H1 (cell line): Measurements from ENCODE around the gene RCOR2. TPM values are rescaled to one million over a fixed set of nuclear protein-coding genes. Genes with fewer than 3 reads are reported as not detected.

ENCODE experiments used
- KDM5A ChIP-seq: fragments of 200-600 bp; IDR thresholded peaks from 2 replicates; pipeline ENCODE4 v1.7.1; 2012; ENCODE audit warnings: mild to moderate bottlenecking, low read length, inconsistent platforms, mixed read lengths
- TAF7 ChIP-seq: optimal IDR thresholded peaks from 2 replicates; pipeline ENCODE3; 2011; ENCODE audit warnings: low read depth, mild to moderate bottlenecking, inconsistent platforms, low read length, moderate library complexity, borderline replicate concordance
- polyA plus RNA-seq, 7 experiments: library from polyadenylated mRNA; depleted of rRNA in 3 of 7; stranded (reverse) in 5 of 7; unstranded in 2 of 7; fragments of >200 nt in 5 of 7; fragments of 200-250 nt in 2 of 7; gene quantifications; 1 replicate in 5 of 7; 2 replicates in 1 of 7; 4 replicates in 1 of 7; pipeline versions ENCODE4 v1.2.1 to v1.2.3, GENCODE V29; 2011 to 2013; ENCODE audit warnings: missing spikeins in 2 of 7, mixed read lengths in 2 of 7
- total RNA-seq: library from RNA; stranded (reverse); fragmentation: NEBNext Ultra II Directional; extraction: Animal tissue kit (Norgen Biotek cat#: 25700); gene quantifications from 2 replicates; pipeline ENCODE4 v1.2.1, GENCODE V29; 2021
- TF ChIP-seq, protein P1 (sequence below): fragments of 300-600 bp; sonication (generic); IDR thresholded peaks from 2 replicates; pipeline ENCODE4 v1.7.1; 2012; ENCODE audit warnings: low read length, moderate library complexity, mild to moderate bottlenecking, inconsistent platforms; ENCODE audit not compliant: insufficient replicate concordance

Gene RCOR2
- total and polyA plus RNA-seq, 2 of the 8 experiments (the other 6 are each of a cell fraction or from before 2014, with no cell fraction given): 54.6 to 78.0 TPM

DNA sequence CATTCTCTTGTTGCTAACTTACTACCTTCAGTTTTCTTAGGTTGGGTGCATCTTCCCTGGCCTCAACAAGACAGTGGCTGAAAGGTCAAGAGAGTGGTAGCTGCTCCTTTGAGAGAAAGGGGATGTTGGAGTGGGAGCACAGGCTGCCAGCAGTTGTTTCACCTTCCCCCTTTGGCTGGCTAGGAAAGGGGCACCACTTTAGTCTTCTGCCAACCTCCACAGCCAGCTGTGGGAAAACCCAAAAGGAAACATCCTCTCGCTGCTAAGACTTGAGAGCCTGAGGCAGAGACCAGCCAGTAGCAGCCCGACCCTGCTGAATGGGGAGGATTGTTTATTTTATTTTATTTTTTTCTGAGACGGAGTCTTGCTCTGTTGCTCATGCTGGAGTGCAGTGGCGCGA lies 43.7 kb downstream of the RCOR2 start (continued):
- TF ChIP-seq, protein P1, sequence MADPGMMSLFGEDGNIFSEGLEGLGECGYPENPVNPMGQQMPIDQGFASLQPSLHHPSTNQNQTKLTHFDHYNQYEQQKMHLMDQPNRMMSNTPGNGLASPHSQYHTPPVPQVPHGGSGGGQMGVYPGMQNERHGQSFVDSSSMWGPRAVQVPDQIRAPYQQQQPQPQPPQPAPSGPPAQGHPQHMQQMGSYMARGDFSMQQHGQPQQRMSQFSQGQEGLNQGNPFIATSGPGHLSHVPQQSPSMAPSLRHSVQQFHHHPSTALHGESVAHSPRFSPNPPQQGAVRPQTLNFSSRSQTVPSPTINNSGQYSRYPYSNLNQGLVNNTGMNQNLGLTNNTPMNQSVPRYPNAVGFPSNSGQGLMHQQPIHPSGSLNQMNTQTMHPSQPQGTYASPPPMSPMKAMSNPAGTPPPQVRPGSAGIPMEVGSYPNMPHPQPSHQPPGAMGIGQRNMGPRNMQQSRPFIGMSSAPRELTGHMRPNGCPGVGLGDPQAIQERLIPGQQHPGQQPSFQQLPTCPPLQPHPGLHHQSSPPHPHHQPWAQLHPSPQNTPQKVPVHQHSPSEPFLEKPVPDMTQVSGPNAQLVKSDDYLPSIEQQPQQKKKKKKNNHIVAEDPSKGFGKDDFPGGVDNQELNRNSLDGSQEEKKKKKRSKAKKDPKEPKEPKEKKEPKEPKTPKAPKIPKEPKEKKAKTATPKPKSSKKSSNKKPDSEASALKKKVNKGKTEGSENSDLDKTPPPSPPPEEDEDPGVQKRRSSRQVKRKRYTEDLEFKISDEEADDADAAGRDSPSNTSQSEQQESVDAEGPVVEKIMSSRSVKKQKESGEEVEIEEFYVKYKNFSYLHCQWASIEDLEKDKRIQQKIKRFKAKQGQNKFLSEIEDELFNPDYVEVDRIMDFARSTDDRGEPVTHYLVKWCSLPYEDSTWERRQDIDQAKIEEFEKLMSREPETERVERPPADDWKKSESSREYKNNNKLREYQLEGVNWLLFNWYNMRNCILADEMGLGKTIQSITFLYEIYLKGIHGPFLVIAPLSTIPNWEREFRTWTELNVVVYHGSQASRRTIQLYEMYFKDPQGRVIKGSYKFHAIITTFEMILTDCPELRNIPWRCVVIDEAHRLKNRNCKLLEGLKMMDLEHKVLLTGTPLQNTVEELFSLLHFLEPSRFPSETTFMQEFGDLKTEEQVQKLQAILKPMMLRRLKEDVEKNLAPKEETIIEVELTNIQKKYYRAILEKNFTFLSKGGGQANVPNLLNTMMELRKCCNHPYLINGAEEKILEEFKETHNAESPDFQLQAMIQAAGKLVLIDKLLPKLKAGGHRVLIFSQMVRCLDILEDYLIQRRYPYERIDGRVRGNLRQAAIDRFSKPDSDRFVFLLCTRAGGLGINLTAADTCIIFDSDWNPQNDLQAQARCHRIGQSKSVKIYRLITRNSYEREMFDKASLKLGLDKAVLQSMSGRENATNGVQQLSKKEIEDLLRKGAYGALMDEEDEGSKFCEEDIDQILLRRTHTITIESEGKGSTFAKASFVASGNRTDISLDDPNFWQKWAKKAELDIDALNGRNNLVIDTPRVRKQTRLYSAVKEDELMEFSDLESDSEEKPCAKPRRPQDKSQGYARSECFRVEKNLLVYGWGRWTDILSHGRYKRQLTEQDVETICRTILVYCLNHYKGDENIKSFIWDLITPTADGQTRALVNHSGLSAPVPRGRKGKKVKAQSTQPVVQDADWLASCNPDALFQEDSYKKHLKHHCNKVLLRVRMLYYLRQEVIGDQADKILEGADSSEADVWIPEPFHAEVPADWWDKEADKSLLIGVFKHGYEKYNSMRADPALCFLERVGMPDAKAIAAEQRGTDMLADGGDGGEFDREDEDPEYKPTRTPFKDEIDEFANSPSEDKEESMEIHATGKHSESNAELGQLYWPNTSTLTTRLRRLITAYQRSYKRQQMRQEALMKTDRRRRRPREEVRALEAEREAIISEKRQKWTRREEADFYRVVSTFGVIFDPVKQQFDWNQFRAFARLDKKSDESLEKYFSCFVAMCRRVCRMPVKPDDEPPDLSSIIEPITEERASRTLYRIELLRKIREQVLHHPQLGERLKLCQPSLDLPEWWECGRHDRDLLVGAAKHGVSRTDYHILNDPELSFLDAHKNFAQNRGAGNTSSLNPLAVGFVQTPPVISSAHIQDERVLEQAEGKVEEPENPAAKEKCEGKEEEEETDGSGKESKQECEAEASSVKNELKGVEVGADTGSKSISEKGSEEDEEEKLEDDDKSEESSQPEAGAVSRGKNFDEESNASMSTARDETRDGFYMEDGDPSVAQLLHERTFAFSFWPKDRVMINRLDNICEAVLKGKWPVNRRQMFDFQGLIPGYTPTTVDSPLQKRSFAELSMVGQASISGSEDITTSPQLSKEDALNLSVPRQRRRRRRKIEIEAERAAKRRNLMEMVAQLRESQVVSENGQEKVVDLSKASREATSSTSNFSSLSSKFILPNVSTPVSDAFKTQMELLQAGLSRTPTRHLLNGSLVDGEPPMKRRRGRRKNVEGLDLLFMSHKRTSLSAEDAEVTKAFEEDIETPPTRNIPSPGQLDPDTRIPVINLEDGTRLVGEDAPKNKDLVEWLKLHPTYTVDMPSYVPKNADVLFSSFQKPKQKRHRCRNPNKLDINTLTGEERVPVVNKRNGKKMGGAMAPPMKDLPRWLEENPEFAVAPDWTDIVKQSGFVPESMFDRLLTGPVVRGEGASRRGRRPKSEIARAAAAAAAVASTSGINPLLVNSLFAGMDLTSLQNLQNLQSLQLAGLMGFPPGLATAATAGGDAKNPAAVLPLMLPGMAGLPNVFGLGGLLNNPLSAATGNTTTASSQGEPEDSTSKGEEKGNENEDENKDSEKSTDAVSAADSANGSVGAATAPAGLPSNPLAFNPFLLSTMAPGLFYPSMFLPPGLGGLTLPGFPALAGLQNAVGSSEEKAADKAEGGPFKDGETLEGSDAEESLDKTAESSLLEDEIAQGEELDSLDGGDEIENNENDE: no peak
- TF ChIP-seq KDM5A: no peak
- TF ChIP-seq TAF7: no peak
